Left lung (tissue), 10 donors: ENCODE data around the gene CRB2. TPM values are rescaled to one million over a fixed set of nuclear protein-coding genes. Genes with fewer than 3 reads are reported as not detected.

Experiments
- ATAC-seq: fragments of 200-7000 bp; cut with Tn5 transposase; one replicate; pipeline ENCODE4 v1.9.1; 2020; ENCODE audit warnings: moderate library complexity
- DNase-seq, 4 donors: peaks; one replicate each; pipeline ENCODE4 v3.0.0-alpha.2; 2013 to 2020
- H3K27ac ChIP-seq, 2 donors: fragments of 200-600 bp; sonication (generic) in 1 of 2; one replicate each; pipeline versions ENCODE4 v1.5.0 to v1.8.0; 2020 to 2021
- H3K27me3 ChIP-seq, 2 donors: fragments of 200-600 bp; sonication (generic) in 1 of 2; one replicate each; pipeline versions ENCODE4 v1.5.0 to v1.8.0; 2020 to 2021
- H3K36me3 ChIP-seq, 2 donors: fragments of 200-600 bp; sonication (generic) in 1 of 2; one replicate each; pipeline versions ENCODE4 v1.5.0 to v1.8.0; 2020 to 2021
- H3K4me1 ChIP-seq, 2 donors: fragments of 200-600 bp; one replicate each; pipeline ENCODE4 v1.8.0; 2021
- H3K4me3 ChIP-seq, 2 donors: fragments of 200-600 bp; sonication (generic) in 1 of 2; one replicate each; pipeline versions ENCODE4 v1.5.0 to v1.8.0; 2020 to 2021; ENCODE audit warnings: mild to moderate bottlenecking in 1 of 2
- H3K9me3 ChIP-seq, 2 donors: fragments of 200-600 bp; sonication (generic) in 1 of 2; one replicate each; pipeline versions ENCODE4 v1.5.0 to v1.8.0; 2020 to 2021
- CTCF ChIP-seq, 2 donors: fragments of 200-600 bp; sonication (generic) in 1 of 2; IDR thresholded peaks; one replicate each; pipeline versions ENCODE4 v1.5.0 to v1.8.0; 2021; ENCODE audit warnings: antibody characterized with exemption in 2 of 2
- intact Hi-C, 2 donors: fragments of 100-400 bp; cut with DNase I; formaldehyde crosslinking; loops; one replicate each; pipeline versions ENCODE4 v1.11.2 to v1.14.2; 2022
- polyA plus RNA-seq, 6 donors: library from polyadenylated mRNA; unstranded; fragments of 120-200 nt; gene quantifications; one replicate each; pipeline ENCODE4 v1.2.1, GENCODE V29; 2013; ENCODE audit not compliant: insufficient read length in 6 of 6
- total RNA-seq, 2 donors: library from RNA; stranded (reverse); fragmentation: NEBNext Ultra II Directional; extraction: Animal tissue kit (Norgen Biotek cat#: 25700); gene quantifications; one replicate each; pipeline ENCODE4 v1.2.1, GENCODE V29; 2021
- donor health status: DM: no; HTN: yes; CAD: no.
- donor health status: DM: no; HTN: no; CAD: no.

The CRB2 gene
- total and polyA plus RNA-seq, 8 donors = 0.08 to 0.58 (median 0.34) TPM

DNA sequence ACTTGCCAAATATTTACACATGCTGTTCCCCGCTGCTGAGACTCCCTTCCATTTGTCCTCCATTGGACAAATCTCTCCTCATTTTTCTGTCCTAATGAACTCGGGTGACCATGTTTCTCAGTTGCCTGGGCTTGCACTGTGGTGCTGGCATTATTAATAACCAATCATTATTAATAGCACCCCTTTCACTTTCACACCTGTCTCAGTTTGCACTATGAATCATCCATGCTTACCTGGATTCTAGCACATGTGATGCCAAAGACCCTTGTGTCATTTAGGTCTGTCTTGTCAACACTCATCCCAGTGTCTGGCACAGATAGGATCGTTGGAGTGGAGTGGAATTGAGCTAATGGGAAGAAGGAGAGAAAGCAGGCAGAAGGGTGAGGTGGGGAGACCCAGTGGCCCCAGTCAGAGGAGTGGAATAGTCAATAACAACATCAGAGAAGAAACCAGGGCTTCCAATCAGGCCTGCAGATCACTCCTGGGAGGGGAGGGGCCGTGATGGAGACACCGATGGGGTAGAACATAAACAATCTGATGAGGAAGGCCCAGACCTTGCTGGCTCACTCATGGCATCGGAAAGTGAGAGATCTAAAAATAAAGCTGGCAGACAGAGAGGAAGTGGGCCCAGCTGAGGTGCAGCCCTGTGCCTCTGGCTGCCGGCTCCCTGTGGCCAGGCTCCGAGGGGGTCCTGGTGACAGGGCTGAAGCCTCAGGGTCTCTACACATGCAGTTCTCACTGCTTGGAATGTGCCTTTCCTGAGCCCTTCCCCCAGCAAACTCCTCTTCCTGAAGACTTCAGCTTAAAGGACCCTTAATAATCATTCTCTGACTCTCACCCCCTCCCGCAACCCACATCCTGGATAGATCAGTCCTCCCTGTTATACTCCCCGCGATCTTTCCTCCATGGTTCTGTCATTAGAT lies 33.5 kb upstream of the CRB2 start:
- Histone ChIP-seq H3K4me3 (no peak overlapping the region), H3K27me3 (no peaks in the 10 kb centered on the region), H3K36me3 (no peaks in the 10 kb centered on the region), H3K27ac (no peak overlapping the region), H3K9me3 (no peaks in the 10 kb centered on the region), H3K4me1 (peaks cover 10 to 18% of the 10 kb centered on the region in 2 donors)
- TF ChIP-seq CTCF (IDR thresholded peaks at IDR 0.05) = no peak
- intact Hi-C loops = no loop called here
- DNase-seq (no peak), ATAC-seq (no peak)

DNA sequence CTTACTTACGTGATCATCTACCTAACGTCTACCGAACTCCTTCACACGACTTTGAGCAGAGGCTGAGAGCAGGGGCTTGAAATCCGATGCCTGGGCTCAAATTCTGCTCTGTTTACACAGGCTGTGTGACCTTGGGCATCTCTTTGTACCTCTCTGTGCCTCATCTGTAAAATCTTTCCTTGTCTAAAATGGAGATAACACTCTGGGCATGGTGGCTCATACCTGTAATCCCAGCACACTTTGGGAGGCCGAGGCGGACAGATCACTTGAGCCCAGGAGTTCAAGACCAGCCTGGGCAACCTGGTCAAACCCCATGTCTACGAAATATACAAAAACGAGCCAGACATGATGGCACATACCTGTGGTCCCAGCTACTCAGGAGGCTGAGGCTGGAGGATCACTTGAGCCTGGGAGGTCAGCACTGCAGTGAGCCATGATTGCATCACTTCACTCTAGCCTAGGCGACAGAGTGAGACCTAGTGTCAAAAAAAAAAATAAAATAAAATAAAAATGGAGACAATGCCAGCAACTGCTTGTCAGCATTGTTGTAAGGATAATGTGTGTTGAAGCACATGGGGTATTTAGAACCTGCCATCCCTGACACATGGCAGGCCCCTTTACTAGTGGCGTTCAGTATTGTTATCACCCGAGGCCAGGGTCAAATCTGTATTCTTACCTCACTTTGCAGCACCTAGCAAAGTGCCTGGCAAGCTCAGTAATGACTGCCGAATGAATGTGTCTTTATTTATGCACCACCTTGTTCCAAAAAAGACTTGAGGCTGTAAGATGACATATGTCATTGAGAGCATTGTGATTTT lies 32.6 kb upstream of the CRB2 start:
- intact Hi-C loops = no loop called here
- Histone ChIP-seq H3K27ac (no peak overlapping the region), H3K9me3 (no peaks in the 10 kb centered on the region), H3K4me1 (peaks cover 10 to 16% of the 10 kb centered on the region in 2 donors), H3K27me3 (no peaks in the 10 kb centered on the region), H3K4me3 (no peak overlapping the region), H3K36me3 (no peaks in the 10 kb centered on the region)
- no peak for DNase-seq
- no peak for TF ChIP-seq CTCF (IDR thresholded peaks at IDR 0.05)
- no peak for ATAC-seq

DNA sequence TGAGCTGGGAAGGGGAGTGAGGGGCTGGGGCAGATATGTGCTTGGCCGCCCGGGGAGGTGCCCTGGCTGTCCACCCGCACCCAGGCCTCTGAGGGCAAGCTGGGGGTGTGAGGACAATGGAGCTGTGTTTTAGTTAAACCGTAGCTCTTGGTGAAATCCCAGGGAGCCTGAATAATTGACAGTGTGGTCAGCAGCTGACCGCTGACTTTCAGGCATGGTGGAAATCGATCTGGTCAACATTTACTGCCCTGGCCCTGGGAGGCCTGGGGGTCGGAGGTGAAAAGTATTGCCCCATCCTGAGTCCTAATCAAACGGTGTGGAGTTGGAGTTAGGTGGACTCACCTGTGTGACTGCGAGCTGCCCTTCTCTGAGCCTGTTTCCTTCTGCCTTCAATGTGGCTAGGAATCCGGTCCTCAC lies 31.2 kb upstream of the CRB2 start:
- Histone ChIP-seq H3K4me3 (no peak overlapping the region), H3K27ac (no peak overlapping the region), H3K36me3 (no peaks in the 10 kb centered on the region), H3K9me3 (no peaks in the 10 kb centered on the region), H3K27me3 (no peaks in the 10 kb centered on the region), H3K4me1 (peaks cover 4 to 8% of the 10 kb centered on the region in 2 donors)
- intact Hi-C loops = no loop called here
- DNase-seq (no peak), ATAC-seq (no peak)
- TF ChIP-seq CTCF (IDR thresholded peaks at IDR 0.05) = no peak

GRCh38 chr9:123326187-123326586 lies 29.8 kb upstream of the CRB2 start:
- H3K9me3 ChIP-seq = no peaks in the 10 kb centered on the region

More at GRCh38 chr9:123326187-123326586, 29.8 kb upstream of the CRB2 start:
- intact Hi-C loops = no loop called here
- TF ChIP-seq CTCF (IDR thresholded peaks at IDR 0.05) = no peak
- no peak overlapping the region for H3K27ac ChIP-seq
- no peaks in the 10 kb centered on the region for H3K27me3 ChIP-seq
- ATAC-seq = no peak
- no peak overlapping the region for H3K4me3 ChIP-seq
- DNase-seq = no peak
- H3K4me1 ChIP-seq = peaks cover 0 to 4% of the 10 kb centered on the region in 2 donors
- no peaks in the 10 kb centered on the region for H3K36me3 ChIP-seq
